Measurements from ENCODE around the gene STMP1.

STMP1 gene

DNA sequence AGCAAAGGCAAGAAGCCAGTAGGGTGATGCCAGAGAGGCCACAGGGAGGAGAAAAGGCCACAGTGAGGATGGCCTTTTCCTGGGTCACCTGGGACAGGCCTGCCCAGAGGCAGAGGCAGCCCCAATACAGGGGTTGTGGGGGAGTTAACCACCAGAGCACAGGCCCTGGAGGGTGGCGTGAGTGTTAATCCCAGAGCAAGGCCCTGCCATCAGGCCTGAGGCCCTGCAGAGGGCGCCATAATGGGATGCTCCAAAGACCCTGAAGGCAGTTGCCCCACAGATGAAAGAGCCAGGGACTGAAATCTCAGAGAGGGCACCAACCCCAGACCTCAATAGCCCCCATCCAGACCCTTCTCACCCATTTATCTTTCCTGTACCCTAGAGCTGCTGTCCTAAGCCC, 41.8 kb downstream of the STMP1 start:
- no peak for DNase-seq

DNA sequence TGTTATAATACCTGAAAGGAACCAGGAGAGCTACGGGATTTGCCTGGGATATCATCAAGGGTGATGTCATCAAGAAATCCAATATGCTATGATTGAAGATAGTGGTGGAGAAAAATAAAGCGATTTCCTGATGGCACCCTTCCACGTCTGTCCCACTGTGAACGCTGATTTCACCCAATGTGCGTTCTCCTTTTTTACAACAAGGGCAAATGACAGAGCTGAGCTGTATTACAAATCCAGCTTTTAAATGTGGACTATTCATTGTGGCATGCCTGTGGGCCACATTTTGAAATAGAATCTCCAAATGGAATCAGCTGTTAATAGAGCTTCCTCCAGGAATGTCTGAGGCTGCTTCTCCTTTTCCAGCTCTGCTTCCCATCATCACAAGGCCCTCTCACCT, 42.4 kb downstream of the STMP1 start:
- DNase-seq: no peak

DNA sequence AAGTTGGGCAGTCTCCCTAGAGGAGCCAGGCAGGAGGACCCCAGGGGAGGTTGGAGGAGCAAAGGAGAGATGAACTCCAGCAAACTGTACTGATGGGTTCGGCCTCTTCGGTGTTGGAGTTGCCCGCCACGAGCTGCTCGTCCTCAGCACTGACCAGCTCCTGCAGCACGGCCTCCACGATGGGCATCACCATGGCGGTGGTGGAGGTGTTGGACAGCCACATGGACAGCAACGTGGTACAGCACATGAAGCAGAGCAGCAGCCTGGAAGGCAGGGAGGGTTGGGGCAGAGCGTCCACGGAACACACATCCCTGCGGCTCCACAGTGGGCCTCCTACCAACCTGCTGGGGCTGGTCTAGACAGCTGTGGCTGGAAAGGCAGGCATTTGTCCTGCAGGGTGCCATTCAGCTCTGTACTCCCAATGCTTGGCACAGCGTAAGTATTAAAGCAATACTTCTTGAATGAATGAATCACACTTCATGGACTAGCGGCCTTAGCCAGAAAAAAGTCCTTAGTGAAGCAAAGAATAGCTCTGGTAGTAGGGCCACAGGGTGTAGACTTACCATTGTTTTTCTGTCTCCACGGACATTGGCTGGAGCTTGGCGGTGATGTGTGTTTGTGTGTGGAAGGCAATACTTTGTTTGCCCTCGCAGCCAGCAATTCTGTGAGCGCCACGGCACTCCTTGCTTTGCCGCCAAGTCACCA, 43.9 kb downstream of the STMP1 start:
- no peak for DNase-seq

DNA sequence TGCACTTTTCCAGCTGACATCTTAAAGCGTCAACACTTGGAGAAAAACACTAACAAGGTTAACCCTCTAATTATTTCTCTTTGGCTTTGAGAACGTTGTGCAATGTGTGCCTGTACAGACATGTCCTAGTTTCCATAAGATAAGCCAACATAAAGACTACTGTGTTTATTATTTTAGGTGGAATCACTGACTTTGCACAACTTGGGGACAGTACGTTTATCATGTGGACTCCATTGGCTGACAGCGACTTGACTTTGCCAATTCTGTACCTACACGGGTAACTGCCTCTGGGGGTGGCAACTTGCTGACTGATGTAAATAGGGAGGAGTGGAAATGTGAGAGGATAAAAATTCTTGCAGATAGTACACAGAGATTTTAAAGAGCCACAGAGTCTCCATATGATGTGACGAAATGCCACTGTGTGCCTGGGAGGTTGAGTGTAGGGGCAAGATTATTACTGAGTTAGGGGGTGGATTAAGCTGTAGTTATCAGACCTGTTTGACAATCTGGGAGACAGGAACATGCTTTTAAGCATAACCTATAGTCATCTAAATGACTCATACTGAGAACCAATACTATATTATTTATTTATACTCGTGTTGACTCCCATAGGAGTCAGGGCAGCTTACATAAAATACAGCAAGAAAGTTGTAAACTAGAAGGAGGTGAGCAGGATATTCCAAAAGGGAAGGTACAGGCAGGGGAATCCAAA, 44.7 kb downstream of the STMP1 start:
- no peak for DNase-seq

DNA sequence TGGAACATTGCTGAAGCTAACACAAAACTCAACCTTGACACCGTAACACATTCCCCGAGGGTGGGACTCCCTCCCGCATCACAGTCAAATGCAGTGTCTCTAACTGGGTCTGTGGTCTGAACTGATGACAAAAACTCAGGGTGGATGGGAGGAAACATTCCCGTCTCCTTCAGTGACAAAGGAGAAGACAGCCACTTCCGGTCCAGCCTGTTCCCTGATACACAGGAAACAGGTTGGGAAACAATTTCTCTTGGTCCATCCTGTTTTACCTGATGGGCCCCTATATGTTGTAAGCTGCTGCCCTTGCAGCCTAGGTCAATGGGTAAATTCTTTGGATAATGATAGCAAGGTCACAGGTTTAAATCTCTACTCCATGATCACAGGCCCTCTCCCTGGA, 45.3 kb downstream of the STMP1 start:
- no peak for DNase-seq

DNA sequence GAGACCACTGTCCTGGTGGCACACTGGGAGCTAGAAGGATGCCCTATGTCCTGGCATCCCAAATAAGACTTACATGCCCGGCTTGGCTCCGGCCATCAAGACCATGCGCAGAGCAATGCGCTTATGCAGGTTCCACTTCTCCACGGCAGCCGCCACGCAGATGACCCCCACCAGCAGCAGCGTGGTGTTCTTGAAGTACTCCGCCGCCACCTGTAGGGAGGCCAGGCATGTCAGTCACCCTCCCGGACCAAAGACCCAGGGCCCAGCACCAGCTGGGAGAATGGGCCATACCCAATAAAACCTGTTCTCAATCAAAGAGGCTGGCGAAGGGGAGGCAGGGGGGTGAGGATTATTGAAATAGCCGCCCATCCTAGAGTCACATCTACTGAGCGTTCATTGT, 45.7 kb downstream of the STMP1 start:
- DNase-seq: no peak

DNA sequence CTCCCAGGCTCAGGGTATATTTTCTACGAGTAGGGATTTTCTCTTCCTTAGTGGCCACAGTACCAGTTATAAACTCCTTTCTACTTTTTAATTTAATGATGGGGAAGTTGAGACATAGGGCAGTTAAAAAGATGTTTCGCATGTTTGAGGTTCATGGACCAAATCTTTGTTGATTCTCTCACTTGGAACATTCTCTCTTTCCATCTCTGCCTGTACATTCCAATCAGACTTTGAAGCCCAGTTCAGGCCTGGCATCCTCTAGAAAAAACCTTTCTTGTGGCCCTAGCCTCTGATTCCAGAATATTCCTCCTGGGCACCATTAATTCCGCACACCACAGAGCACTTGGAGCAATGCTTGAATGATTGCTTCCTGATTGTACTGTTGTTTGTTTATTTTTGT, 47.2 kb downstream of the STMP1 start:
- no peak for DNase-seq

DNA sequence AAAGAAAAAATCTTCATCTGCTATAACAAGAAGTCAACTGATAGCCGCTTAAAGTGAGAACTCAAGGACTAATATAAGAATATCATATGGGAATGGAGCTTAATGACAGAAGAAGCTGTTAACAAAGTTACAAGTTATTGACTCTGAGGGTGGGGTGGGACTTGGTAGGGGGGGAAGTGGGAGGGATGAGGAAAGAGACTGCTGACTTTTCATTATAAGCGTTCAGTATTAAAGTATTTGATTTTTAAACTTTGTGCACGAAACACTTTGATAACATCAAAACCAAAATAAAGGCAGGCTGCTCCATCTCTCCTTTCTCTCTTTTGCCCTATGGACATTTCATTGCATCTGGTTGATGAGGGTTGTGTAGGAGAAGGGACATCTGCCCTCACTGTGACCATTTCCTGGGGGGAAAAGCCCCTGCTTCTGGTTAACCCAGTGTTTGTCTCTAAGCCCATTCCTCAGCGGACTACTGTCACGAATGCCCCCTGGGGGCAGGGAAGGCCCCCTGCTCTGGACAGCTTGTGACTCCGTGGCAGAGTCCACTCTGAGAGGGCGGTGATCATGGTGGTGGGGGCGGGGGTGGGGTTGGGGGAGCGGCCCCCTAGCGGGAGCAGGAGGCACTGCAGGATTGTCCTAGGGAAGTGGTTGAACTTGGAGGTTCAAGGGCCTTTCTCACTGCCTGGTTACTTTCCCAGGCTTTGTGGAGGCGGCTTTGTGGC, 48.3 kb downstream of the STMP1 start:
- DNase-seq: no peak

DNA sequence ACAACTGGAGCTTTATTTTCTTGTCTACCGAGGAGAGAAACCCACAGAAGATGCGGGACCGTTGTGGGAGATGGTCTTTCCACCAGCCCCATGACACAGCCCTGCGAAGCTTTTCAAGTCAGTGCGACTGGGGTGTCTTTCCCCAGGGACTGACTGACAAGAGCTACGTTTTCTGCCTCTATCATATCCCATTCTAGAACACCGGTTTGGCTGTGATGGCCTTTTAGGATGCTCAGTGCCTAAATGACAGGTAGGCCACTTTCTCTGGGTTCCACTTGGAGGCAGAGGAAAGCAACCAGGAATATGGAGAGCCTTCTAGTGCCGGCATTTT, 48.8 kb downstream of the STMP1 start:
- no peak for DNase-seq

DNA sequence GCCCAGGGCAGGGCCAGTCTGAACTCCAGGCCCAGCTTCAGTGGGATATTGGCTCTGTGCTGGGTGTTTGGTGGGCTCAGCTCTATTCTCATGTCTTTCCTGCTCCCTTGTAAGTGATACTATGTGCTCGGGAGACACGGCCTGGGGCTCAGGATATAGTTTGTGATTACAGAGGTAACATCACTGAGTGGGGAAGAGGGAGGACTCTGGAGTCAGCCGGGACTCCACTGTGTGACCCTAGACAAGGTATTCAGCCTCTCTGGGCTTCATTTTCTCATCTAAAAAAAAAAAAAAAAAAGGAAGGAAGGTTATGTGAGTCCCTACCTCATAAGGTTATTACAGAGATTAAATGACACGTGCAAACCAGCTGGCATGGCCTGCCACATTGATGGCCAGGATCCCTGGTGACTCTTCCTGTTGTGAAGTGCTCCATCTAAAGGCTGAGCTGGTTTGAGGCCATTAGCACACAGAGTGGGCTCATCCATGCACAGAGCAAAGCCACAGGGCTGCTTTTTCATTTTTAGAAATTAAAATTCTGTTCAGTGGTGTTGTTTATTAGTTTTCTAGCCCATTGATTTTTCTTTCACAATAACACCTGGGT, 50.0 kb downstream of the STMP1 start:
- DNase-seq: no peak

DNA sequence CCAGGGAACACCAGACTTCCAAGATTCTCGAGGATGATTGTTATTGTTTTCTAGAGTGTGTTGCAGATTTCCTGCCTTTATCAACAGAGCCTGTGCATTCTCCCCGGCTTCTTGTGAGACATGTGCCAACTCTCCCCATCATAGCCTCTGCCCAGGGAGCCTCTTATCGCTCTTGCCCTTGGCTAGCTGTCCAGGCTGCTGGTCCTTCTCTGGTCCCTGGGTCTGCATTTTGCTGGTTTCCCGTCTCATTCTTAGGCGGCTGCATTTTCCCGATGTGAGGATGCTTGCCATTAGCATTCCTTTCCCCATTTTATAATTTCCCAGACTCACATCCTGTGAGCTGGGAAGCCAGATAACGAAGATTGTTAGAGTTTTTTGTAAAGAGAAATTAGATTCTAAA, 50.5 kb downstream of the STMP1 start:
- no peak for DNase-seq

DNA sequence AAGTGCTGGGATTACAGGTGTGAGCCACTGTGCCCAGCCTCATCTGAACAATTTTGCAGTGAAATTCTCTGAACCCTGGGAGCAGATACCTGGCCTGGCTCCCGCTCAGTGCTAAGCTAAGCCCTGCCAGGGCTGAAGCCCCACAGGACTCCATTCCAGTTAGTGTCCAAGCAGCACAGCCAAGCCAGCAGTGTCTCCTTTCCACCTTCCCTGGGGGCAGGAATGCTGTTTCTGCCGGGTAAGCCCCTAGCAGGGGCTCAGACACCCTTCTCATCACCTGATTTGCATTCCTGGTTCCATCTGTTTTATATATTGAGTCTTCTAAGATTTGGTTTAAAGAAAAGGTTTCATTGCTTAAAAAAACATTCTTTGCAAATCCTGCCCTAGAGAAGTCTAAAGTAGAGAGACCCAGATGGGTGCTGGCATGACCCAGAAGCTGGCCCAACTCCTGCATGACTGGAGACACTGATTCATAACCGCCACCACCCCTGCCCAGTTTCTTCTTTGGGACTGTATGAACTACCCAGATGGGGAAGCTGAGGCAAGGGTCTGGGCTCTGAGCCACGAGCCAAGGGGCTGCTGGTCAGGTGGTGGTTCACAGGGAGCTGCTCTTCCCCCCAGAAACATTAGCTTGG, 51.6 kb downstream of the STMP1 start:
- DNase-seq: no peak

DNA sequence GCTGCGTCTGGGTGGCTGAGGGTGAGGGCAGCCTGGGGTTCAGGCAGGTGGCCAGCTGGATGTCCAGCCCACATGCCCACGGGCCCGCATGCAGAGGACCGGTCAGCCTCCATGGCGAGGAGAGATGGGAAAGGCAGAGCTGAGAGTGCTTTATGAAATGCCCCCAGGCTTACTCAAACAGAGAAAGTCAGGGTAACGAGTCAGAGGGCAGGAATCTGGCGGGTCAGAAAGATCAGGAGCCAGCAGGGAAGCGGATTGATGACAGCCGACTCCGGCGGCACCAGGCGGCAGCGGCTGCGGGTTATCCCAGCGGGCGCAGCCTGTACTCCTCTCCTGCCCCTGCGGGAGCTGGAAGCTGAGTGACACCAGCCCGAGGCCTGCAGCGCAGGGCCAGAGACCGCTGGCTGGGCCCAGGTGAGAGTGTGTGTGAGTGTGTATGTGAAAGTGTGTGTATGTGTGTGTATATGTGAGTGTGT, 52.3 kb downstream of the STMP1 start:
- DNase-seq: no peak

DNA sequence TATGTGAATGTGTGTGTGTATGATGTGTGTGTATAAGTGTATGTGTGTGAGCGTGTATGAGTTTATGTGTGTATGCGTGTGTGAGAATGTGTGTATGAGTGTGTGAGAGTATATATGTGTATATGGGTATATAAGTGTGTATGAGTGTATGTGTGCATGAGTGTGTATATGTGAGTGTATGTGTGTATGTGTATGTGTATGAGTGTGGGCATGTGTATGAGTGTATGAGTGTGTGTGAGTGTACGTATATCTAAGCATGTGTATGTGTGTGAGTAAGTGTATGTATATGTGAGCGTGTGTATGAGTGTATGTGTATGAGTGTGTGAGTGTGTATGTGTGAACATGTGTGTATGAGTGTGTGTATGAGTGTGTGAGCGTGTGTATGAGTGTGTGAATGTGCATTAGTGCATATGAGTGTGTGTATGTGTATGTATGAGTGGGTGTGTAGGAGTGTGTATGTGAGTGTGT, 52.8 kb downstream of the STMP1 start:
- no peak for DNase-seq

DNA sequence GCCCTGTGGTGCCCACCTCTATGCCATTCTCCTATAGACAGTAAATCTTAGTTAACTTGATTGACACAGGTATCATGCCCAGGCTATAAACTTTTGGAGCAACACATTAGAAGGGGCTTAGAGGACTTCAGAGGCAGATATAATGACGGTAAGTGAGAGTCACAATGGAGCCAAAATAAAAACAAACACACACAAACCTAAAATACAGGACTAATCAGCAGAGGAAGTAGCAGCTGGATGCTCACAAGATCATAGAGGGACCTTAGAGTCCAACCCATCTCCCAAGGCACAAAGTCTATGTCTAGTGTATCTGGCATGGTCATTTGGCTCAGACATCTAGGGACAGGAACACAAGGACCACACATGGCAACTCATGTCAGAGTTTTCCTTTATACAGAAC, 53.4 kb downstream of the STMP1 start:
- no peak for DNase-seq

DNA sequence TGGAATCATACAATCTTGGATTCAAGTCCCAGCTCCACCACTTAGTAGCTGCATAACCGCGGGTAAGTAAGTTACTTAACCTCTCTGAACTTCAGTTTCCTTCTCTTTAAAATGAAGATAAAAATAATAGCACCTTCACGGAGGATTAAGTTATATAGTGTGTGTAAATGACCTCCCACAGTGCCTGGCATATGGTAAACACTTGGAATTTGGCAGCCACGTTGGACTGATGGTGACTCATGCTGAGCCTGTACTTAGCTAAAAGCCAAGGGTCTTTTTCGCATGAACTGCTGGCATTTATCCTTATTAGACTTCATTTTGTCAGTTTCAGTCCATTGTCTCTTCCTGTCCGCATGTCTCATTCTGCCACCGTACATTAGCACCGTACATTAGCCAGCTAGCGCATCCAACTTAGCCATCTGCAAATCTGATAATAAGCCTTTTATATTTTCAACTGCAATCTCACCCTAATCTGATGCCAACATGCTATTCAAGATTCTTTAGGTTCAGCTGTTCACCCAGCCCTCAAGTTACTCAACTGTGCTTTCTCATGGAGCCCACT, 54.4 kb downstream of the STMP1 start:
- no peak for DNase-seq

DNA sequence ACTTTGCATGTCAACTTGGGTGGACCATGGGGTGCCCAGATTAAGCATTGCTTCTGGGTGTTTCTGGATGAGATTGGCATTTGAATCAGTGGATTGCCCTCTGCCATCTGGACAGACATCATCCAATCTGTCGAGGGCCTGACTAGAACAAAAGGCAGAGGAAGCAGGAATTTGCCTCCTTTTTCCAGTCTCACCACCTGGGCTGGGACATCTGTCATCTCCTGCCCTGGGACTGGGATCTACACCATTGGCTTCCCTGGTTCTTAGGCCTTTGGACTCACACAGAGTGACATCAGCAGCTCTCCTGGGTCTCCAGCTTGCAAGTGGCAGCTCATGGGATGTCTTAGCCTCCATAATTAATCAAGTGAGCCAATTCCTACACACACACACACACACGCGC, 55.4 kb downstream of the STMP1 start:
- no peak for DNase-seq

DNA sequence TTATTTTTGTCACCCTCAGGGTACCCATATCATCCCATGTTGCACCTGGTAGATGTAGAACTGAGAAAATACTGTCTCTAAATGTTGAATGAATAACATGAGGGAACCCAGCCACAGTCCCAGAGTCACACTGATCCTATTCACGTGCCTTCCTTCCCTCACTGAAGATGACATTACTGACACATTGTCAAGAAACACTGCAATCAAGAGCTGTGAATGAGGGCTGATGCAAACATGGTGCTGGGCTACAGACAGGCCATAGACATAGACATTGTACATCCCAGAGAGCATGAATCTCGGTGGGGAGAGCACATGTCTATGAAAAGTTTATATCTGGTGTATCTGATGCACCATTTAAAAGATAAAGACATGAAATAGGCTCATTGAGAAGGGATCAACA, 55.9 kb downstream of the STMP1 start:
- no peak for DNase-seq

DNA sequence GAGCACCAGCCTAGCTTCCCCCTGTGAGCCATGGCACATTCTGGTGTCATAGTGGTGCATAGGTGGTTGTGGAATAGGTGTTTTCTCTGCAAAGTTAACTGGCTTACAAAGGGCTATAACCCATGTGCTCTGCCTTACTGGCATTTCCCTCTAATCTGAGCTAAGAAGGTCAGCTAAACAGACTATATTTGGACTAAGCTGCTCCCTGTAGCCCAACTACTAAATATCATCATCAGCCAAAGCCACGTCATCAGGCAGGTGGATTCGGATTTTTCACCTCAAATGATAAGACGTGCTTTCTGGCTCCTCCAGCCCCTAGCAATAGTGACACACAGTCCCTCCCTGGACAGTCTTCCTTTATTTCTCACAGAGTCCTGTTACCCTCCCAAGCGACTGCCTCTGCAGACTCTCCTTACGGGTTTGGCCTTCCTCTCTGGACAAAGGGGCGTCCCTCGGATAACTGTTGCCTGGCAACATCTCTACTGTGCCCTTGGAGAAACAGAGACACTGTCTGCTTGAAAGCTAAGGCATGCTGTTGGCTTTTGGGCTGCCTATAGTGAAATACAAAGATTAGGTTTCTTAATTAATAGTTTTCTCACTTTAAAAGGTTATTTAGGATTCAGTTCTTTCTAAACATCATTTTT, 56.6 kb downstream of the STMP1 start:
- DNase-seq: no peak

DNA sequence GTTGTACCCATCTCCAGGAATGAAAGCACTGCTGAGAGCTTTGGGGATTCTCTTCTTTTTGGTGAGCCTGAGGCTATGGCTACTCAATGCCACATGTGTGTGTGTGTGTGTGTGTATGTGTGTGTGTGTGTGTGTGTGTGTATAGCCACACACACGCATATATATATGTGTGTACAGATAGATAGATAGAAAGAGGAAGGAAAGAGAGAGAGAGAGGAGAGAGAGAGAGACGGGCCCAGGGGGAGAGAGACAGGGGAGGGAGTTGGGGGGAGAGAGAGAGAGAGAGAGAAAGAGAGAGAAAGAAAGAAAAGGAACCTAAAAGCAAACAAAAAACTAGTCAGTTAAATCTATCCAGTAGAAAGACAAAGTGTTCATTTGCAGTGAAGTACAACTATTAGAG, 57.4 kb downstream of the STMP1 start:
- no peak for DNase-seq

DNA sequence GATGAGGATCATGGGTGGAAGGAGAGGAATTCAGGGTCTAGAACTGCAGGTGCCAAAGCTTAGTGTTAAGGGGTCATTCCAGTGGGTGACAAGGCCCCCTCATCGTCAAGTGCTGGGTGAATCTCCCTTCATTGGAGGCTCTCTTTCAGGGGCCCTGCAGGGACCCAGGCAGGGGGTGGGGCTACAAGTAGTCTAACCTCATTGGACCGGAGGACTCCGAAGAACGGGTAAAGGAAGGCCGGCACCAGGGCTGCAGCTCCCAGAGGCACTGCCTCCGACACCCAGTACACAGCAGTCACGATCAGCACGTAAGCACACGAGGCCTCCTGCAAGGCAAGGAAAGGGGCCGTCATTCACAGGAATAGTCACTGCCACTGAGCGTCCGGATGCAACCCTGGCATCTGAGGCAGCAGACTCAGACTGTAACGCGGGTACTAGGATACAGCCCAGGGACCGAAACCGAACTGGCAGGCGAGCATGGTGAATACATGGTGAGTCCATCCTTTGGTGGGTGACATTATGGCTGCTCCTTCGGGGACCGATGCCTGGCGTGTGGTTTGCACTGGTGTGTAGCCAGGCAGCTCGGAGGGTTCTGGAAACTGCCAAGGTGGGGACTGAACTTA, 59.0 kb downstream of the STMP1 start:
- no peak for DNase-seq

DNA sequence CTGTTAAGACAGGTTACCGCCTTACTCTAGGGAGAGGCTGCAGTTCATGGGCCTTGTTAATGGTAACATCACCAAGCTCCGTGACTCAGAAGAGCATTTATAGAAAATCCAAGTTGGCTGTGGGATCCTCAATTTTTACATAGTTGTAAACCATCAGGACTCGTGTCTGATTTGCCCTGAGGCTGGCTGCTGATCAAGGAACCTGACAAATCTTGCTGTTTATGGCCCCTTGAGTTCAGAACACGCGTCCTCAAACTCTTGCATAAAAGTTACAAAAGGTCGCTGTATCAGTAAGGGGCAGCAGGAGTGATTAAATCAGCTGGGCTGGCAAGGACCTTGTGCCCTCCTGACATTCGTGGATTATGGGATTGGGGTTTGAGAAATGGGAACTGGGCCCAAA, 61.1 kb downstream of the STMP1 start:
- DNase-seq: no peak

Data from CD4-positive, alpha-beta T cell treated with Interferon gamma for 1 hour (primary cell).